Activated CD4-positive, CD25-positive, alpha-beta regulatory T cell treated with anti-CD3 and anti-CD28 coated beads, Interleukin-2, amount 50 U/mL, for 72 hours (primary cell): ENCODE data around the gene OR2A14.
A peak's percentile ranks its signal among the peaks of the same experiment; 100 is the strongest.
"Not testable (repeated sequence)": the region's sequence is repeated elsewhere in the genome, so short reads cannot be mapped to it uniquely, and the experiment has no call there.

Experiments used
- DNase-seq: peaks from one replicate; pipeline ENCODE4 v3.0.0; 2021

OR2A14 gene

GRCh38 chr7:144122876-144123275 is at the start of gene OR2A14:
Gene OR2A14 (plus strand): TSS chr7:144123176. CDS start chr7:144129113, 5,937 bp downstream.
- DNase-seq: no peak

GRCh38 chr7:144074374-144074773 is 48.6 kb upstream of the OR2A14 start:
- DNase-seq: no peak

- no peak for DNase-seq
Measured at GRCh38 chr7:144085978-144086377, 37.0 kb upstream of the OR2A14 start, which contains the start of gene OR2A12. Gene OR2A12 (plus strand): TSS chr7:144086278. CDS start chr7:144095108, 8,830 bp downstream.

GRCh38 chr7:144086730-144087129 is 36.2 kb upstream of the OR2A14 start:
- no peak for DNase-seq

GRCh38 chr7:144087230-144087629 is 35.7 kb upstream of the OR2A14 start:
- no peak for DNase-seq

- no peak for DNase-seq
Measured at GRCh38 chr7:144090667-144091066, 32.3 kb upstream of the OR2A14 start.

GRCh38 chr7:144098776-144099175 is 24.2 kb upstream of the OR2A14 start:
- DNase-seq: no peak

- no peak for DNase-seq
Measured at GRCh38 chr7:144100607-144101006, 22.4 kb upstream of the OR2A14 start.

GRCh38 chr7:144102041-144102440 is 20.9 kb upstream of the OR2A14 start:
- DNase-seq: no peak

- DNase-seq: no peak
Measured at GRCh38 chr7:144105211-144105610, 17.8 kb upstream of the OR2A14 start.

GRCh38 chr7:144109283-144109682 is 13.7 kb upstream of the OR2A14 start, which contains the start of gene OR2A2:
Gene OR2A2 (plus strand): TSS chr7:144109583. CDS start chr7:144109583, 0 bp downstream.
- DNase-seq: no peak

GRCh38 chr7:144110272-144110671 is 12.7 kb upstream of the OR2A14 start:
- no peak for DNase-seq

GRCh38 chr7:144113651-144114050 is 9.3 kb upstream of the OR2A14 start:
- DNase-seq: no peak

- DNase-seq: no peak
Measured at GRCh38 chr7:144118341-144118740, 4.6 kb upstream of the OR2A14 start.

GRCh38 chr7:144127714-144128334 is 4.8 kb downstream of the OR2A14 start:
- DNase-seq: peak; percentile 92

GRCh38 chr7:144129601-144130000 is 6.6 kb downstream of the OR2A14 start:
- DNase-seq: not testable (repeated sequence)

- no peak for DNase-seq
Measured at GRCh38 chr7:144130730-144131129, 7.8 kb downstream of the OR2A14 start.

- no peak for DNase-seq
Measured at GRCh38 chr7:144132262-144132661, 9.3 kb downstream of the OR2A14 start.

GRCh38 chr7:144133307-144133706 is 10.3 kb downstream of the OR2A14 start:
- DNase-seq: no peak

GRCh38 chr7:144134116-144134515 is 11.1 kb downstream of the OR2A14 start:
- DNase-seq: no peak

GRCh38 chr7:144137501-144137900 is 14.5 kb downstream of the OR2A14 start:
- DNase-seq: no peak

- no peak for DNase-seq
Measured at GRCh38 chr7:144142187-144142586, 19.2 kb downstream of the OR2A14 start.

GRCh38 chr7:144144426-144144825 is 21.4 kb downstream of the OR2A14 start:
- DNase-seq: no peak

GRCh38 chr7:144148224-144148827 is 25.4 kb downstream of the OR2A14 start:
- DNase-seq: no peak

- no peak for DNase-seq
Measured at GRCh38 chr7:144158861-144159260, 35.9 kb downstream of the OR2A14 start.
